Stimulated activated naive CD4-positive, alpha-beta T cell treated with Interleukin-2 at 50 U/mL for 16 hours (primary cell): Measurements from ENCODE around the gene RP2.

Experiments
- DNase-seq: peaks from one replicate; lab custom pipeline; 2025; lab: John Stamatoyannopoulos, UW

RP2 gene

DNA sequence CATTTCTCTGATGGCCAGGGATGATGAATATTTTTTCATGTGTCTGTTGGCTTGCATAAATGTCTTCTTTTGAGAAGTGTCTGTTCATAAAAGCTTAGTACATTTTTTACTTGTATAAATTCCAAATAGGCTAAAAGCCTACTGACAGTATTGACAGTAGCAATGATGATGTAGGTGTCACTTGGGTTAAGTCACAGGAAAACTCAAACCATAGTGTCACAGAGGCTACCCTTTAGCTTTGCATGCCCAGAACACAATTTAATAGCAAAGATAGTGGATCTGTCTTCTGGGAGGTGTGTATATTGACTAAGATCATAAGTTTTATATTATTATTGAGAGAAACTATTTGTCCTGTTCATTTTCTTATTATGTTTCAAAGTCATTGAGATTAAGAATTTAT is 8.1 kb downstream of the RP2 start:
- no peak for DNase-seq

GRCh38 chrX:46849933-46850332 is 13.1 kb downstream of the RP2 start:
- no peak for DNase-seq

GRCh38 chrX:46850771-46851170 is 13.9 kb downstream of the RP2 start:
- DNase-seq, result no peak

GRCh38 chrX:46856483-46856882 is 19.6 kb downstream of the RP2 start:
- DNase-seq, result no peak

GRCh38 chrX:46860557-46860956 is 23.7 kb downstream of the RP2 start:
- DNase-seq, result no peak

- DNase-seq, result no peak
Observed at GRCh38 chrX:46863072-46863471, 26.2 kb downstream of the RP2 start.

DNA sequence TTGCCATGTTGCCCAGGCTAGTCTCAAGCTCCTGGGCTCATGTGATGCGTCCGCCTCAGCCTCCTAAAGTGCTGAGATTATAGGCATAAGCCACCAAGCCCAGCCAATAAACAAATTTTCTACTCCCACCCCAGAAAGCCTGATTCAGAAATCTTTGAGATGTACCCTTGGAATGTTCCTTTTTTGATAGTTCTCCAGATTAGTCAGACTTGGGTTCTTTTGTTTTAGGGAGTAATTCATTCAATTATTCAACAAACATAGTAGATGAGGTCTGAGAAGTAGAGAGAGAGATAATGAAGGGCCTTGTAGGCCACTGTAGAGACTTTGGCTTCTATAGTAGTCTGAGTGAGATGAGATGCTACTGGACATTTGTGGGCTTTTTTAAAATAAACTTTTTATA is 27.8 kb downstream of the RP2 start:
- no peak for DNase-seq

GRCh38 chrX:46865281-46865680 is 28.4 kb downstream of the RP2 start:
- no peak for DNase-seq

GRCh38 chrX:46866726-46867125 is 29.9 kb downstream of the RP2 start:
- DNase-seq, result no peak

GRCh38 chrX:46873746-46874145 is 36.9 kb downstream of the RP2 start:
- no peak for DNase-seq

GRCh38 chrX:46876901-46877300 is 40.1 kb downstream of the RP2 start:
- no peak for DNase-seq

GRCh38 chrX:46882266-46882665 is 45.4 kb downstream of the RP2 start:
- no peak for DNase-seq

DNA sequence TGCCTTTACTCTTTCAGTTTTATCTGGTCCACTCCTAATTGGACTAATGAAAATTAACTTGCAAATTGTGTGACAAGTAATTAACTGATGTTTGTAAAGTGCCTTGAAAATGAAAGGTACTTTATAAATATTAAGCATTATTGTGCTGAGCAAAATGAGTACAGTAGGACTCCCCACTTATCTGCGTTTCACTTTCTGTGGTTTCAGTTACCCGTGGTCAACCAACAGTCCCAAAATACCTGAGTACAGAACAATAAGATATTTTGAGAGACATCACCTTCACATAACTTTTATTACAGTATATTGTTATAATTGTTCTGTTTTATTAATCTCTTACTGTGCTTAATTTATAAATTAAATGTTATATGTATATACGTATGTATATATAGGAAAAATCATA is 48.0 kb downstream of the RP2 start:
- no peak for DNase-seq

GRCh38 chrX:46898207-46898606 is 61.4 kb downstream of the RP2 start:
- DNase-seq, result no peak

- peak; percentile 42 for DNase-seq
Observed at GRCh38 chrX:46903458-46904242, 66.8 kb downstream of the RP2 start.

DNA sequence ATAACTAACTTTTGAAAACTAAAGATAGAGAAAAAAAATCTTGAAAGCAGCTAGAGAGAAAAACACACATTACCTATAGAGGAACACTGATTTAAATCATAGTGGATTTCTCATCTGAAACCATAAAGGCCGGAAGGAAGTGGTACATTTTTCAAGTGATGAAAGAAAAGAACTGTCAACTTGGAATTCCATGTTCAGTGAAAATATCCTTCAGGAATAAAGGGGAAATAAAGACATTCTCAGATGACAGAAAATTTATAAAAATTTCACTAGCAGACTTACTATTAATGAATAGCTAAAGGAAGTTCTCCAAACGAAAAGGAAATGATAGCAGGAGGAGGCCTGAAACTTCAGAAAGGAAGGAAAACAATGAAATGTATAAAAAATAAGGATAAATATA is 67.8 kb downstream of the RP2 start:
- DNase-seq, result no peak

DNA sequence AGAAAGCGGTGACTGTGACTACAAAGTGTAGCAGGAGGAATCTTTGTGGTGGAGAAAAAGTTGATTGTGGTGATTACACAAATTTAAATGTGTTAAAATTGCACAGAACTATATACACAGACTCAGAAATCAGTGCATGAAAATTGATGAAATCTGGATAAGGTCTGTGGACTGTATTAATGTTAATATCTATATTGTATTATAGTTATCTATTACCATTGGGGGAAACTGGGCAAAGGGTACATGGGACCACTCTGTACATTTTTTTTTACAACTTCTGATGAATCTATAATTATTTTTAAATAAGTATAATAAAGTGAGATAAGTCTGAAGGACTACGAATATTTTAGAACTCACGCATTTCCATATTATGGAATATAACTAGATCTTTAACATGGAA is 73.6 kb downstream of the RP2 start:
- DNase-seq, result no peak

GRCh38 chrX:46912098-46912602 is 75.3 kb downstream of the RP2 start, which contains the start of gene JADE3:
Gene JADE3, plus strand, starts transcription at chrX:46912421. Its CDS starts 72,474 bp downstream, at chrX:46984895.
- DNase-seq, result no peak

- DNase-seq, result no peak
Observed at GRCh38 chrX:46912603-46913491, 76.0 kb downstream of the RP2 start.

GRCh38 chrX:46913667-46914066 is 76.8 kb downstream of the RP2 start:
- DNase-seq, result no peak

DNA sequence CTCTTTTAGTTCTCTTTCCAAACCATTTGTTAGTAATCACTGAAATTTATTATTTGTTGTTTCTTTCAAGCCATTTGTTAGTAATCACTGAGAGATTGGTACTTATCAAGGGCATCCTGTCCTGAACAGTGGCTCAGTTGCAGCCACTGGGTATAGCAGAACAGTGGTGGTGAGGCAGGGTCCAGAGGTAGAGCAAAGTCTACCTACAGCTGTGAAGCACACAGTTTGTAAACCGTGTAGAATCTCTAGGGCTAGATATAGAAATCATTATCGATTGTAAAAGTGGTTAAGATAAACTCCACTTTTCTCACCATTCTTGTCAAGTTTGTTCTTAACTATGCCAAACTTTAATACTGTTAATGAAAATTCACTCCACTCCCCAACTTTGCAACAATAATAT is 79.4 kb downstream of the RP2 start:
- no peak for DNase-seq

- DNase-seq, result no peak
Observed at GRCh38 chrX:46917622-46918021, 80.8 kb downstream of the RP2 start.

DNA sequence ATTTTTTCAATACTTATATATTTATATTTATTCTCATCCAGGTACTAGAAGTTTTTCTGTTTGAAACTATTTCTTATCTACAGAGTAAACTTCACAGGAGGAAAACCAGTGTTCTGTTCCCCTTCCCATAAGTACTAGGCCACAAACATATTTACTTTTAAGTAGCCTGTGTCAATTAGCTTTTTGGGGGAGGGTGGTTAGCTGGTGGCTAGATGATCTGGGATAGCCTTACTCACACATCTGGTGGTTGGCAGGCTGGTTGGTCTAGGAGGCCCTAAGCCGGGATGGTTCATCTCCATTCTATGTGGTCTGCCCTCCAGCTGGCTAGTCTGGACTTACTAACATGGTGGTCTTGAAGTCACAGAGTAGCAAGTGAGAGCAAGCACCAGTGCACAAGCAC is 81.6 kb downstream of the RP2 start:
- no peak for DNase-seq
